SK-N-SH (cell line): Measurements from ENCODE around the gene CCDC188.

Experiments used
- CTCF ChIP-seq: fragments of 200-600 bp; sonication (generic); IDR thresholded peaks from 2 replicates; pipeline ENCODE4 v1.6.1; 2017; ENCODE audit warnings: antibody characterized with exemption, mild to moderate bottlenecking, moderate library complexity
- EP300 ChIP-seq, 2 experiments: IDR thresholded peaks; 2 replicates each; pipeline versions ENCODE4 v1.4.0 to v1.6.1; 2012; ENCODE audit warnings: borderline replicate concordance in 1 of 2, low read depth in 1 of 2, low read length in 1 of 2
- FOXJ3 ChIP-seq: sonication (generic); formaldehyde crosslinking; IDR thresholded peaks from 2 replicates; pipeline ENCODE4 v1.5.1; 2020; ENCODE audit warnings: mild to moderate bottlenecking, missing genetic modification reagents
- GABPA ChIP-seq: IDR thresholded peaks from 2 replicates; pipeline ENCODE4 v1.4.0; 2012; ENCODE audit warnings: low read depth, mild to moderate bottlenecking
- JUND ChIP-seq: IDR thresholded peaks from 2 replicates; pipeline ENCODE4 v1.4.0; 2012
- POLR2AphosphoS5 ChIP-seq: IDR thresholded peaks from 2 replicates; pipeline ENCODE4 v1.6.1; 2012; ENCODE audit warnings: low read depth, low read length
- RCOR1 ChIP-seq: fragments of 150-350 bp; IDR thresholded peaks from 2 replicates; pipeline ENCODE4 v1.6.1; 2017; ENCODE audit warnings: antibody characterized with exemption, low read length
- REST ChIP-seq: IDR thresholded peaks from 2 replicates; pipeline ENCODE4 v1.6.1; 2012; ENCODE audit warnings: mild to moderate bottlenecking, low read depth, low read length, moderate library complexity
- SMC3 ChIP-seq: IDR thresholded peaks from 2 replicates; pipeline ENCODE4 v1.6.1; 2012; ENCODE audit warnings: low read depth, low read length, improper control_type of control experiment
- TAF1 ChIP-seq: IDR thresholded peaks from 2 replicates; pipeline ENCODE4 v1.6.1; 2012; ENCODE audit warnings: low read depth, mild to moderate bottlenecking, low read length, moderate library complexity, borderline replicate concordance
- USF1 ChIP-seq: IDR thresholded peaks from 2 replicates; pipeline ENCODE4 v1.4.0; 2012; ENCODE audit warnings: low read depth, borderline replicate concordance
- USF2 ChIP-seq: fragments of 150-350 bp; IDR thresholded peaks from 2 replicates; pipeline ENCODE4 v1.6.1; 2017; ENCODE audit warnings: antibody characterized with exemption, low read length, low read depth, borderline replicate concordance

GRCh38 chr22:20157430-20158183 lies 6.8 kb upstream of the CCDC188 start:
- TF ChIP-seq USF2 (no peak), CTCF (no peak), GABPA (no peak), USF1 (no peak), REST (no peak), EP300 (IDR thresholded peaks at IDR 0.05; ENCODE audit: borderline replicate concordance in 1 of 2, low read depth in 1 of 2, low read length in 1 of 2) (no peak), SMC3 (no peak), FOXJ3 (no peak), JUND (no peak), POLR2AphosphoS5 (no peak), TAF1 (no peak), RCOR1 (no peak)
